HG03045 (cell line): ENCODE measurements around the gene ICAM5.
"Not testable (repeated sequence)": the region's sequence is repeated elsewhere in the genome, so short reads cannot be mapped to it uniquely, and the experiment has no call there.

Experiments
- ATAC-seq: cut with Tn5 transposase; IDR thresholded peaks from one replicate; pipeline ENCODE4 v1.9.1; 2021; ENCODE audit warnings: mild to moderate bottlenecking, moderate library complexity; ENCODE audit not compliant: unreplicated experiment

ICAM5 gene

DNA sequence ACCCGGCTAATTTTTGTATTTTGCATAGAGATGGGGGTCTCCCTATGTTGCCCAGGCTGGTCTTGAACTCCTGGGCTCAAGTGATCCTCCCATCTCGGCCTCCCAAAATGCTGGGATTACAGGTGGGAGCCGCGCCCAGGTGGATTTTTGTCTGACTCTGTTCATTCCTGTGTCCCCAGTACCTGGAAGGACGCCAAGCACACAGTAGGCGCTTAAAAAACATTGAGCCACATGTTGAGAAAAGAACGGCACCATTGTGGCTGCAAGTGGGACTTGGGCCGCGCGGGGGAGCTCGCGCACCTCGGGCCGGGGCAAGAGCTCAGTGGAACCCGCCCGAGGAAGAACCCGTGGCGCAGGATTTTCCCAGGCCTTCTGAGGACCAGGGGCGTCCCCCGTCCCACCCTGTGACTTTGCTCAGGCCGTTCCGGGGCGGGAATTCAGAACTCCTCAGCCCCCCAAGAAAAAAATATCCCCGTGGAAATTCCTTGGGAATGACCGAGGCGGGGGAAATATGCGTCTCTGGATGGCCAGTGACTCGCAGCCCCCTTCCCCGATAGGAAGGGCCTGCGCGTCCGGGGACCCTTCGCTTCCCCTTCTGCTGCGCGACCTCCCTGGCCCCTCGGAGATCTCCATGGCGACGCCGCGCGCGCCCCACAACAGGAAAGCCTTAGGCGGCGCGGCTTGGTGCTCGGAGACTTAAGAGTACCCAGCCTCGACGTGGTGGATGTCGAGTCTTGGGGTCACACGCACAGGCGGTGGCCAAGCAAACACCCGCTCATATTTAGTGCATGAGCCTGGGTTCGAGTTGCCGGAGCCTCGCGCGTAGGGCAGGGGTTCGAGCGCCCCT is 20.2 kb upstream of the ICAM5 start:
- ATAC-seq: peak; percentile 32

GRCh38 chr19:10270180-10270615 is 19.6 kb upstream of the ICAM5 start:
- ATAC-seq: no peak

GRCh38 chr19:10270616-10271394 is 18.9 kb upstream of the ICAM5 start, which contains the start of gene ICAM1:
Gene ICAM1 (plus strand): TSS chr19:10271120. CDS start chr19:10271160, 40 bp downstream.
- ATAC-seq: peak; percentile 50

- ATAC-seq: peak; percentile 15
Measured at GRCh38 chr19:10271543-10272086, 18.1 kb upstream of the ICAM5 start.

DNA sequence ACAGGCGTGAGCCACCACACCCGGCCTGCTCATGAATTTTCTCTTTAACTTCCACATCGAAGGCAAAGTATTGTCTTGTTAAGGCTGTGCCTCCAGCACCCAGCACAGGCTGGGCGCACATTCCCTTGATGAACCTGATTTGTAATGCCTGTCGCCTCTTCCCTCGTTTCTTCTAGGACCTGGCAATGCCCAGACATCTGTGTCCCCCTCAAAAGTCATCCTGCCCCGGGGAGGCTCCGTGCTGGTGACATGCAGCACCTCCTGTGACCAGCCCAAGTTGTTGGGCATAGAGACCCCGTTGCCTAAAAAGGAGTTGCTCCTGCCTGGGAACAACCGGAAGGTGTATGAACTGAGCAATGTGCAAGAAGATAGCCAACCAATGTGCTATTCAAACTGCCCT is 15.2 kb upstream of the ICAM5 start:
- ATAC-seq: no peak

DNA sequence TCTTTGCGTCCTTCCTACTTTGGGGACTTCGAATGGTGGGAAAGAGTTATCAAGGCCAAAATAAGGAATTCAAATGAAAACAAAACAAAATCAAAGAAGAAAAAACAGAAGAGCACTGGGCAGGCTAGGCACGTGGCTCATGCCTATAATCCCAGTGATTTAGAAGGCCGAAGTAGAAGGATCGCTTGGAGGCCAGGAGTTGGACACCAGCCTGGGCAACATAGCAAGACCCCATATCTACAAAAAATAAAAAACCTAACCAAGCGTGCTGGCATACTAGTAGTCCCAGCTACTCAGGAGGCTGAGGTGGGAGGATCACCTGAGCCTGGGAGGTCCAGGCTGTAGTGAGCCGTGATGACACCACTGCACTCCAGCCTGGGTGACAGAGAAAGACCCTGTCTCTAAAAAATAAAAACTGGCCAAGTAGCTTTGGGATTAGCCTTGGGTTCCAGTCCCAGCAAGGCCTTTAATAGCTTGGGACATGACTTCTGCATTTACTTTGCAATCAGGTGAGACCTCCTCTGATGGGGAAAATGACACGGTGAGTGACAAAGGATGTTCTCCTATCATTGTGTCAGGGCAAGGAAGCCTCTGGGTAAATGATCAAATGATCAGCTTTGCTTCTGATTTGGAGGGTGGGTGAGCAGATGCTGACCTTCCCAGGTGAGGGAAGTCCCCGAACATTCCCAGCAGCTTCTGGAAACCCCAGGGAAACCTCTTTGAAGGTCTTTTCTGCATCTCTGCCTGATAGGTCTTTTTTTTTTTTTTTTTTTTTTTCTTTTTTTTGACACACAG is 11.8 kb upstream of the ICAM5 start:
- ATAC-seq: no peak

GRCh38 chr19:10278935-10279334 is 10.8 kb upstream of the ICAM5 start:
- ATAC-seq: no peak

DNA sequence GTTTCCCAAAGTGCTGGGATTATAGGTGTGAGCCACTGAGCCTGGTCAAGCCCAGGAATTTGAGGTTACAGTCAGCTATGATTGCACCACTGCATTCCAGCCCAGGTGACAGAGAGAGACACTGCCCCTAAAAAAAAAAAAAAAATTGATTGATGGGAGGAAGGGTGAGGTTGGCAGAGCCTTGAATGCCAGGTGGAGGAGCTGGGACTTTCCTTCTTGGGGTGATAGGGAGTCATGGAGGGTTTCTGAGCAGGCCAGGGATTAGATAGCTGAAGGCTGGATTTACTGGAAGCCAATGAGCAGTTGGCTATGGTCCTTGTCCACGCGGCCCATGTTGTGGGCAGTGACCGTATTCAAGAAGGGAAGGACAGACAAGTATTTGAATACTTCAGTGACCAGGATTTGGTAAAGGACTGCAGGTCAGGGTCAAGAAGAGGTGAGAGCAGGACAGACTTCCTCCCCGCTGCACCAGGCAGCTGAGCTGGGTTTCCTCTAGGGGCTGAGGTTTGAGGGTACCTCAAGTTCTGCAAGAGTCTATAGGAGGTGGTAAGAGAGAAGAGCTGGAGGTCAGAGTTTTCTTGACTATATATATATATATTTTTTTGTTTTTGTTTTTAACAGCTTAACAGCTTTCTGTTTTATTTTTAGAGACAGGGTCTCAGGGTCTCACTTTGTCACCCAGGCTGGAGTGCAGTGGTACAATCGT is 9.9 kb upstream of the ICAM5 start:
- ATAC-seq: no peak

GRCh38 chr19:10282043-10282442 is 7.7 kb upstream of the ICAM5 start:
- not testable (repeated sequence) for ATAC-seq

DNA sequence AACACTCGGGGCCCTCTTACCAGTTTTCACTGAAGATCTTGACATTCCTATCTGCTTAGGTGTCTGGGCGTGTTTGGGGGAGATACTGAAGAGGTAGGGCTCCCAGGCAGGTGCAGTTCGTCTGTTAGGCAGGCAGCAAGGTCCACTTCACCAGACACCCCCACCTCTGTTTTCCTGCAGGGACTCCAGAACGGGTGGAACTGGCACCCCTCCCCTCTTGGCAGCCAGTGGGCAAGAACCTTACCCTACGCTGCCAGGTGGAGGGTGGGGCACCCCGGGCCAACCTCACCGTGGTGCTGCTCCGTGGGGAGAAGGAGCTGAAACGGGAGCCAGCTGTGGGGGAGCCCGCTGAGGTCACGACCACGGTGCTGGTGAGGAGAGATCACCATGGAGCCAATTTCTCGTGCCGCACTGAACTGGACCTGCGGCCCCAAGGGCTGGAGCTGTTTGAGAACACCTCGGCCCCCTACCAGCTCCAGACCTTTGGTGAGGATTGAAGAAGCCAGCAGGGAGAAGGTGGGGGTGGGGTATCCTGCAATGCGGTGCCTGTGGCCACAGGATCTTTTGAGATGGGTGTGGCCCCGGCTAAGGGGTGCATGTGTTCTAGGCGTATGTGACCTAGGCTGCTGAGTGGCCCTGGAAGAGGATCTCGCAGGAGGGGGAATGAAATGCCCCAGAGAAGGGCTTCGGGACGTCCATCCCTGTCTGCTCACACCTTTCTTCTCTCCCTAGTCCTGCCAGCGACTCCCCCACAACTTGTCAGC is 6.3 kb upstream of the ICAM5 start:
- no peak for ATAC-seq

- ATAC-seq: no peak
Measured at GRCh38 chr19:10284065-10284959, 5.4 kb upstream of the ICAM5 start.

GRCh38 chr19:10284960-10285278 is 4.8 kb upstream of the ICAM5 start:
- no peak for ATAC-seq

- no peak for ATAC-seq
Measured at GRCh38 chr19:10285393-10285792, 4.4 kb upstream of the ICAM5 start.

- ATAC-seq: no peak
Measured at GRCh38 chr19:10286803-10287737, 2.7 kb upstream of the ICAM5 start, which contains the start of gene ICAM4. Gene ICAM4 (plus strand): TSS chr19:10286955. CDS start chr19:10287013, 58 bp downstream.

GRCh38 chr19:10288662-10289166 is 1.0 kb upstream of the ICAM5 start:
- ATAC-seq: no peak

- no peak for ATAC-seq
Measured at GRCh38 chr19:10289167-10289835, 451 bp upstream of the ICAM5 start.
